IMR-90 (cell line): ENCODE results near the gene PRKAG2. TPM values are rescaled to one million over a fixed set of nuclear protein-coding genes. Genes with fewer than 3 reads are reported as not detected.

Experiments used
- ATAC-seq: fragments of 200-7000 bp; cut with Tn5 transposase; 2 replicates; pipeline ENCODE4 v1.9.1; 2020; ENCODE audit warnings: low read depth, mild to moderate bottlenecking, moderate library complexity
- BruUV-seq: library from RNA; stranded (reverse); fragments of 400-500 nt; replicated peaks from 2 replicates; lab custom pipeline; 2021; lab: Mats Ljungman, UMichigan
- CTCF ChIA-PET: fragments of 300-600 bp; formaldehyde crosslinking; extraction: SDS; loops from one replicate; lab custom pipeline; 2021; ENCODE audit warnings: antibody characterized with exemption; lab: Yijun Ruan, JAX
- POLR2A ChIA-PET: fragments of 300-600 bp; sonication (Branson Sonifier 250); formaldehyde crosslinking; loops from one replicate; lab custom pipeline; 2022; ENCODE audit warnings: antibody characterized with exemption; ENCODE audit not compliant: unreplicated experiment; lab: Charles Lee
- DNase-seq: peaks from one replicate; pipeline ENCODE4 v3.0.0; 2013
- H2AFZ ChIP-seq: replicated peaks from 2 replicates; pipeline ENCODE3; 2013; ENCODE audit warnings: low read length, mild to moderate bottlenecking; ENCODE audit not compliant: poor library complexity
- H2AK5ac ChIP-seq: 2 replicates; pipeline ENCODE4 v1.6.1; 2013; ENCODE audit warnings: low read depth, low read length, inconsistent platforms
- H2AK9ac ChIP-seq: replicated peaks from 2 replicates; pipeline ENCODE3; 2013; ENCODE audit warnings: mild to moderate bottlenecking, low read depth, low read length, moderate library complexity; ENCODE audit not compliant: poor library complexity
- H2BK120ac ChIP-seq: 2 replicates; pipeline ENCODE4 v1.6.1; 2013; ENCODE audit warnings: low read depth, low read length, inconsistent platforms
- H2BK15ac ChIP-seq: 3 replicates; pipeline ENCODE4 v1.6.1; 2013; ENCODE audit warnings: low read depth, low read length, inconsistent platforms
- H2BK20ac ChIP-seq: 2 replicates; pipeline ENCODE4 v1.6.1; 2013; ENCODE audit warnings: low read depth, mild to moderate bottlenecking, inconsistent platforms, low read length, moderate library complexity
- H2BK5ac ChIP-seq: 2 replicates; pipeline ENCODE4 v1.6.1; 2013; ENCODE audit warnings: mild to moderate bottlenecking, low read depth, low read length, inconsistent platforms; ENCODE audit not compliant: poor library complexity, severe bottlenecking
- H3K14ac ChIP-seq: replicated peaks from 2 replicates; pipeline ENCODE4 v1.6.1; 2013; ENCODE audit warnings: low read depth, low read length, inconsistent platforms
- H3K18ac ChIP-seq: 2 replicates; pipeline ENCODE4 v1.6.1; 2013; ENCODE audit warnings: low read depth, low read length, control low read depth
- H3K23ac ChIP-seq: 2 replicates; pipeline ENCODE4 v1.6.1; 2013; ENCODE audit warnings: low read depth, low read length, inconsistent platforms
- H3K27ac ChIP-seq: 2 replicates; pipeline ENCODE4 v1.5.1; 2013; ENCODE audit warnings: mild to moderate bottlenecking, control low read depth, low read length; ENCODE audit not compliant: insufficient read depth
- H3K27me3 ChIP-seq: 2 replicates; pipeline ENCODE4 v1.6.1; 2013; ENCODE audit warnings: low read length; ENCODE audit not compliant: control insufficient read depth, insufficient read depth
- H3K36me3 ChIP-seq: 2 replicates; pipeline ENCODE4 v1.6.1; 2013; ENCODE audit warnings: low read length, mixed read lengths; ENCODE audit not compliant: control insufficient read depth, insufficient read depth
- H3K4ac ChIP-seq: 2 replicates; pipeline ENCODE4 v1.6.1; 2013; ENCODE audit warnings: low read depth, low read length, inconsistent platforms
- H3K4me1 ChIP-seq: 2 replicates; pipeline ENCODE4 v1.6.1; 2013; ENCODE audit warnings: low read length, mixed read lengths; ENCODE audit not compliant: control insufficient read depth, insufficient read depth
- H3K4me2 ChIP-seq: 2 replicates; pipeline ENCODE4 v1.6.1; 2013; ENCODE audit warnings: low read depth, mild to moderate bottlenecking, control low read depth, low read length, moderate library complexity
- H3K4me3 ChIP-seq: 2 replicates; pipeline ENCODE4 v1.5.1; 2013; ENCODE audit warnings: low read depth, mild to moderate bottlenecking, control low read depth, low read length, moderate library complexity; ENCODE audit not compliant: insufficient read depth
- H3K56ac ChIP-seq: 2 replicates; pipeline ENCODE4 v1.6.1; 2013; ENCODE audit warnings: low read length, inconsistent platforms; ENCODE audit not compliant: insufficient read depth; ENCODE audit errors: extremely low read depth
- H3K79me1 ChIP-seq, 2 experiments: 2 replicates each; pipeline ENCODE4 v1.6.1; 2013; ENCODE audit warnings: low read length in 2 of 2, inconsistent platforms in 1 of 2, low read depth in 1 of 2
- H3K9ac ChIP-seq: 2 replicates; pipeline ENCODE4 v1.6.1; 2013; ENCODE audit warnings: low read depth, low read length, control low read depth
- H3K9me1 ChIP-seq: 2 replicates; pipeline ENCODE4 v1.6.1; 2013; ENCODE audit warnings: low read length, inconsistent platforms; ENCODE audit not compliant: insufficient read depth
- H3K9me3 ChIP-seq: 2 replicates; pipeline ENCODE4 v1.6.1; 2013; ENCODE audit warnings: low read length; ENCODE audit not compliant: control insufficient read depth, insufficient read depth
- H4K20me1 ChIP-seq: 2 replicates; pipeline ENCODE4 v1.6.1; 2013; ENCODE audit warnings: low read length, inconsistent platforms; ENCODE audit not compliant: insufficient read depth
- H4K5ac ChIP-seq: 2 replicates; pipeline ENCODE4 v1.6.1; 2013; ENCODE audit warnings: mild to moderate bottlenecking, low read depth, low read length, control low read depth
- H4K8ac ChIP-seq, 2 experiments: 2 replicates each; pipeline ENCODE4 v1.6.1; 2013; ENCODE audit warnings: low read depth in 2 of 2, low read length in 2 of 2, control low read depth in 1 of 2, inconsistent platforms in 1 of 2
- H4K91ac ChIP-seq: 2 replicates; pipeline ENCODE4 v1.6.1; 2013; ENCODE audit warnings: low read depth, low read length, inconsistent platforms; ENCODE audit not compliant: insufficient read depth
- BHLHE40 ChIP-seq: fragments of 150-350 bp; IDR thresholded peaks from 2 replicates; pipeline ENCODE4 v1.6.1; 2016; ENCODE audit warnings: mild to moderate bottlenecking, low read depth, low read length
- CEBPB ChIP-seq: IDR thresholded peaks from 2 replicates; pipeline ENCODE4 v1.6.1; 2012; ENCODE audit warnings: low read depth, low read length, improper control_type of control experiment
- CHD1 ChIP-seq: IDR thresholded peaks from 2 replicates; pipeline ENCODE4 v1.6.1; 2012; ENCODE audit warnings: low read depth, low read length, improper control_type of control experiment
- FOS ChIP-seq: fragments of 150-350 bp; IDR thresholded peaks from 2 replicates; pipeline ENCODE4 v1.6.1; 2016; ENCODE audit warnings: low read depth, low read length
- MAFK ChIP-seq: IDR thresholded peaks from 2 replicates; pipeline ENCODE4 v1.6.1; 2012; ENCODE audit warnings: low read depth, low read length, improper control_type of control experiment
- MAZ ChIP-seq: IDR thresholded peaks from 2 replicates; pipeline ENCODE4 v1.6.1; 2012; ENCODE audit warnings: low read depth, mild to moderate bottlenecking, low read length, improper control_type of control experiment, moderate library complexity, borderline replicate concordance
- MXI1 ChIP-seq: IDR thresholded peaks from 2 replicates; pipeline ENCODE4 v1.6.1; 2012; ENCODE audit warnings: low read depth, mild to moderate bottlenecking, low read length, moderate library complexity, borderline replicate concordance
- NFE2L2 ChIP-seq: fragments of 150-350 bp; IDR thresholded peaks from 2 replicates; pipeline ENCODE4 v1.6.1; 2016; ENCODE audit warnings: low read depth, mild to moderate bottlenecking, low read length
- POLR2A ChIP-seq: IDR thresholded peaks from 2 replicates; pipeline ENCODE4 v1.6.1; 2012; ENCODE audit warnings: mild to moderate bottlenecking, low read depth, low read length
- RAD21 ChIP-seq: IDR thresholded peaks from 2 replicates; pipeline ENCODE4 v1.6.1; 2012; ENCODE audit warnings: low read length, improper control_type of control experiment
- RCOR1 ChIP-seq: IDR thresholded peaks from 2 replicates; pipeline ENCODE4 v1.6.1; 2012; ENCODE audit warnings: mild to moderate bottlenecking, low read length, improper control_type of control experiment; ENCODE audit not compliant: insufficient replicate concordance
- RFX5 ChIP-seq: IDR thresholded peaks from 2 replicates; pipeline ENCODE4 v1.8.0; 2012; ENCODE audit warnings: low read depth, mild to moderate bottlenecking, low read length, moderate library complexity
- SMC3 ChIP-seq: fragments of 150-350 bp; IDR thresholded peaks from 2 replicates; pipeline ENCODE4 v1.6.1; 2016; ENCODE audit warnings: low read depth, mild to moderate bottlenecking, antibody characterized with exemption, low read length, moderate library complexity
- WGBS, 2 experiments: methylation state at CpG; one replicate each; pipeline versions ENCODE4 v1.1.5 to v1.1.7; 2013; ENCODE audit warnings: missing lambda C conversion rate in 2 of 2; ENCODE audit not compliant: insufficient read length in 1 of 2; ENCODE audit errors: extremely low coverage in 2 of 2; 5-methylcytosine and 5-hydroxymethylcytosine counted together
- dilution Hi-C: fragments of 300-500 bp; cut with HindIII; formaldehyde crosslinking; loops from one replicate; pipeline ENCODE4 v1.14.3; 2018; ENCODE audit warnings: low sequenced_read_pairs; ENCODE audit not compliant: unreplicated experiment
- in situ Hi-C: fragments of 300-500 bp; cut with MboI; formaldehyde crosslinking; loops from 3 replicates; pipeline ENCODE4 v1.14.3; 2019; ENCODE audit warnings: low sequenced_read_pairs, inconsistent platforms, mixed read lengths
- intact Hi-C: fragments of 100-400 bp; cut with micrococcal nuclease; formaldehyde crosslinking; loops from 2 replicates; pipeline ENCODE4 v1.10.0; 2022
- polyA plus RNA-seq, 3 experiments: library from polyadenylated mRNA; depleted of rRNA; stranded (reverse); fragments of >200 nt; gene quantifications; 2 replicates each; pipeline ENCODE4 v1.2.3, GENCODE V29; 2012; ENCODE audit warnings: low replicate concordance in 1 of 3
- total RNA-seq: library from RNA; depleted of rRNA; stranded (reverse); fragments of >200 nt; gene quantifications from 2 replicates; pipeline ENCODE4 v1.2.3, GENCODE V29; 2012
- TF ChIP-seq, protein P1 (sequence below): conservative IDR thresholded peaks from 2 replicates; pipeline ENCODE4 v1.5.1; 2012; ENCODE audit warnings: mild to moderate bottlenecking, low read depth, low read length, improper control_type of control experiment
- TF ChIP-seq, protein P2 (sequence below): fragments of 150-350 bp; IDR thresholded peaks from 2 replicates; pipeline ENCODE4 v1.6.1; 2016; ENCODE audit warnings: low read depth, mild to moderate bottlenecking, low read length, moderate library complexity, borderline replicate concordance
- TF ChIP-seq, protein P3 (sequence below): fragments of 150-350 bp; IDR thresholded peaks from 2 replicates; pipeline ENCODE4 v1.6.1; 2017; ENCODE audit warnings: mild to moderate bottlenecking, antibody characterized with exemption, low read length, low read depth

The PRKAG2 gene
- total and polyA plus RNA-seq, 2 of the 4 experiments (the other 2 are of a cell fraction) = 15.4 to 21.6 TPM

DNA sequence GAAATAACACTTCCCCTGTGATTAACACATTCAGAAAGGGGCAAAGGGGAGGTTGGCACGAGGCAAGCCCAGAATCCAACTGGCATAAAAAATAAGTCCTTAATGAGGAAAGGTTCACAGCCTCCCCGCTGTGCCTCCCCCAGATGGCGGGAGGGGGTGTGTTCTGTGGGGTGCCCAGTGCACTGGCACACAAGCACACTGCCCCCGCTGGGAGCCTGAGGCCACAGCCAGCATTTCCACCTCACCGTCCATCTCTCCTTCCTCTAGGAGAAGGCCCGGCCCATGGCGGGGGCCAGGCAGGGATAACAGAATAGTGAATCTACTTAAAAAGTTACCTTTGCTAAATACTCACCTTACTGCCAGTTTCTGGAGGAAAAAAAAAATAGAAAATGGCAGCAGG is 43.2 kb downstream of the PRKAG2 start:
- Histone ChIP-seq H2AFZ (no peak overlapping the region), H4K91ac (no peak overlapping the region), H2BK20ac (no peak overlapping the region), H4K20me1 (no peaks in the 10 kb centered on the region), H3K4me3 (no peak overlapping the region), H2BK5ac (no peak overlapping the region), H3K27me3 (peaks cover 37% of the 10 kb centered on the region), H3K56ac (no peak overlapping the region), H2AK9ac (peak overlapping the region; percentile 28), H3K9ac (no peak overlapping the region), H2AK5ac (no peak overlapping the region), H2BK15ac (no peak overlapping the region), H3K79me1 (no peaks in the 10 kb centered on the region), H3K9me3 (no peaks in the 10 kb centered on the region), H3K9me1 (no peaks in the 10 kb centered on the region), H4K5ac (no peak overlapping the region), H3K14ac (no peak overlapping the region), H3K36me3 (no peaks in the 10 kb centered on the region), H3K27ac (no peak overlapping the region), H2BK120ac (no peak overlapping the region), H3K4me1 (no peaks in the 10 kb centered on the region), H3K18ac (no peak overlapping the region), H3K4me2 (no peak overlapping the region), H3K4ac (no peak overlapping the region), H3K23ac (no peak overlapping the region), H4K8ac (no peak overlapping the region)
- POLR2A ChIA-PET = no interaction called here
- no peak for ATAC-seq
- no TSS peak for BruUV-seq
- no peak for DNase-seq
- in situ Hi-C loops (no loop called here), dilution Hi-C loops (no loop called here), intact Hi-C loops (no loop called here)
- TF ChIP-seq SMC3 = no peak
- no peak for TF ChIP-seq MAZ
- TF ChIP-seq NFE2L2 = no peak
- no peak for TF ChIP-seq FOS
- TF ChIP-seq POLR2A = no peak
- TF ChIP-seq RFX5 = no peak
- TF ChIP-seq, protein P1, sequence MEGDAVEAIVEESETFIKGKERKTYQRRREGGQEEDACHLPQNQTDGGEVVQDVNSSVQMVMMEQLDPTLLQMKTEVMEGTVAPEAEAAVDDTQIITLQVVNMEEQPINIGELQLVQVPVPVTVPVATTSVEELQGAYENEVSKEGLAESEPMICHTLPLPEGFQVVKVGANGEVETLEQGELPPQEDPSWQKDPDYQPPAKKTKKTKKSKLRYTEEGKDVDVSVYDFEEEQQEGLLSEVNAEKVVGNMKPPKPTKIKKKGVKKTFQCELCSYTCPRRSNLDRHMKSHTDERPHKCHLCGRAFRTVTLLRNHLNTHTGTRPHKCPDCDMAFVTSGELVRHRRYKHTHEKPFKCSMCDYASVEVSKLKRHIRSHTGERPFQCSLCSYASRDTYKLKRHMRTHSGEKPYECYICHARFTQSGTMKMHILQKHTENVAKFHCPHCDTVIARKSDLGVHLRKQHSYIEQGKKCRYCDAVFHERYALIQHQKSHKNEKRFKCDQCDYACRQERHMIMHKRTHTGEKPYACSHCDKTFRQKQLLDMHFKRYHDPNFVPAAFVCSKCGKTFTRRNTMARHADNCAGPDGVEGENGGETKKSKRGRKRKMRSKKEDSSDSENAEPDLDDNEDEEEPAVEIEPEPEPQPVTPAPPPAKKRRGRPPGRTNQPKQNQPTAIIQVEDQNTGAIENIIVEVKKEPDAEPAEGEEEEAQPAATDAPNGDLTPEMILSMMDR = no peak
- no peak for TF ChIP-seq RAD21
- TF ChIP-seq MXI1 = no peak
- no peak for TF ChIP-seq RCOR1
- TF ChIP-seq, protein P2, sequence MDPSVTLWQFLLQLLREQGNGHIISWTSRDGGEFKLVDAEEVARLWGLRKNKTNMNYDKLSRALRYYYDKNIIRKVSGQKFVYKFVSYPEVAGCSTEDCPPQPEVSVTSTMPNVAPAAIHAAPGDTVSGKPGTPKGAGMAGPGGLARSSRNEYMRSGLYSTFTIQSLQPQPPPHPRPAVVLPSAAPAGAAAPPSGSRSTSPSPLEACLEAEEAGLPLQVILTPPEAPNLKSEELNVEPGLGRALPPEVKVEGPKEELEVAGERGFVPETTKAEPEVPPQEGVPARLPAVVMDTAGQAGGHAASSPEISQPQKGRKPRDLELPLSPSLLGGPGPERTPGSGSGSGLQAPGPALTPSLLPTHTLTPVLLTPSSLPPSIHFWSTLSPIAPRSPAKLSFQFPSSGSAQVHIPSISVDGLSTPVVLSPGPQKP = no peak
- no peak for TF ChIP-seq CEBPB
- TF ChIP-seq MAFK = no peak
- no peak for TF ChIP-seq BHLHE40
- no peak for TF ChIP-seq CHD1
- TF ChIP-seq, protein P3, sequence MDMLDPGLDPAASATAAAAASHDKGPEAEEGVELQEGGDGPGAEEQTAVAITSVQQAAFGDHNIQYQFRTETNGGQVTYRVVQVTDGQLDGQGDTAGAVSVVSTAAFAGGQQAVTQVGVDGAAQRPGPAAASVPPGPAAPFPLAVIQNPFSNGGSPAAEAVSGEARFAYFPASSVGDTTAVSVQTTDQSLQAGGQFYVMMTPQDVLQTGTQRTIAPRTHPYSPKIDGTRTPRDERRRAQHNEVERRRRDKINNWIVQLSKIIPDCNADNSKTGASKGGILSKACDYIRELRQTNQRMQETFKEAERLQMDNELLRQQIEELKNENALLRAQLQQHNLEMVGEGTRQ = no peak
- no CpG with 5 or more reads among the region's 7 CpGs for WGBS, 2 experiments
- CTCF ChIA-PET = no interaction called here
